GM18870 (cell line): ENCODE measurements around the gene NHLRC2.
A peak's percentile ranks its signal among the peaks of the same experiment; 100 is the strongest.

Experiments
- ATAC-seq: cut with Tn5 transposase; IDR thresholded peaks from one replicate; pipeline ENCODE4 v1.9.1; 2021; ENCODE audit warnings: moderate library complexity; ENCODE audit not compliant: unreplicated experiment

Gene NHLRC2

DNA sequence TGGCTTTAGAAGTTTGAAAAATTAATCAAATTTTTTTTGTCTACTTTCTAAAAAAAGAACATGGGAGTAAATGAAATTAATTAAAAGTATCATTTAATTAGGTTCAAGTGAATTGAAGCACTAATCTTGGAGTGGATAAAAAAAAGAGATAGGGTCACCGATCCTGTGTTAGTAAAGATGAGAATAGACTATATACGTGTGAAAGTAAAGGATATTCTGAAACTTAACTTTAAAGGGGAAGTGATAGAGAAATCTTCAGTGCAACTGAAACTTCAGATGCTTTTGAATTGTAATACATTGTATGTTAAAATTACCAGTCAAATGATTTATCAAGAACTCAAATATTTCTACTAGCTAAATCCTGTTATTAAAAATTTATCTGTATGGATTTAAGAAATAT lies 4.8 kb downstream of the NHLRC2 start:
- ATAC-seq, result no peak

GRCh38 chr10:113865901-113866300 lies 11.4 kb downstream of the NHLRC2 start:
- no peak for ATAC-seq

DNA sequence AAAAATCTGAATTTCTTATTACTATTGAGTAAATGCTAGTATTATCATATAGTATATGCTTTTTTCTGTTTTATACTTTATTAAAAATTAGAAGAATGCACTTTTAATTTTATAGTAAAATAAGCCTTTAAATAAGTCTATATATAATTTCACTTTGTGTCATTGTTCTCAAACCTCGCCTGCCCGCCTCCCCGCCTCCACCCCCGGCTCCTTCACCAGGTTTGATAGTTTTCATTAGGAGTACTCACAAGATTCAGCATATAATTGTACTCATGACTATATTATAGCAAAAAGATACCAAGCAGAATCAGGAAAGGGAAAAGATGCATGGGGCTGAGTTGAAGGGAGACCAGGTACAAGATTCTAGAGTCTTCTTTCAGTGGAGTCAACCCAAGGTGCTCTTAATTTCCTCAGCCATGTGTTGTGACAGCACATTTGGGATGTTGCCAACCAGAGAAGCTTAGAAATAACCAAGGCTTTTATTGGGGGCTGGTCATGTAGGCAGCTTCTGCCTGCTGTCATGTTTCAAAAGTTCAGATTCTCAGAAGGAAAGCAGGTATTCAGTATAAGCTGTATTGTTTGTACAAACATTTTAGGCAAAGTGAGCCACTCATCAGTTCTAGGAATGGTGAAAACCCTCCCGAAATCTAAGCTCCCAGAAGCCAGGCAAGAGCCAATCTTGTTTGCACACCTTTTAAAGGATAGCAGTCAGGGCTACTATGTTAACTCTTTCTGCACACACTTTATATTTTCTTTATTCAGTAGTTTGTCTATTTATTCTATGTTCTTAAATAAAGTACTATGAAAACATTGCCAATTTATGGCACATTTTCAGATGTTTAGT lies 12.3 kb downstream of the NHLRC2 start:
- no peak for ATAC-seq

- no peak for ATAC-seq
Measured at GRCh38 chr10:113867904-113868303, 13.4 kb downstream of the NHLRC2 start.

GRCh38 chr10:113869789-113870188 lies 15.3 kb downstream of the NHLRC2 start:
- ATAC-seq, result no peak

DNA sequence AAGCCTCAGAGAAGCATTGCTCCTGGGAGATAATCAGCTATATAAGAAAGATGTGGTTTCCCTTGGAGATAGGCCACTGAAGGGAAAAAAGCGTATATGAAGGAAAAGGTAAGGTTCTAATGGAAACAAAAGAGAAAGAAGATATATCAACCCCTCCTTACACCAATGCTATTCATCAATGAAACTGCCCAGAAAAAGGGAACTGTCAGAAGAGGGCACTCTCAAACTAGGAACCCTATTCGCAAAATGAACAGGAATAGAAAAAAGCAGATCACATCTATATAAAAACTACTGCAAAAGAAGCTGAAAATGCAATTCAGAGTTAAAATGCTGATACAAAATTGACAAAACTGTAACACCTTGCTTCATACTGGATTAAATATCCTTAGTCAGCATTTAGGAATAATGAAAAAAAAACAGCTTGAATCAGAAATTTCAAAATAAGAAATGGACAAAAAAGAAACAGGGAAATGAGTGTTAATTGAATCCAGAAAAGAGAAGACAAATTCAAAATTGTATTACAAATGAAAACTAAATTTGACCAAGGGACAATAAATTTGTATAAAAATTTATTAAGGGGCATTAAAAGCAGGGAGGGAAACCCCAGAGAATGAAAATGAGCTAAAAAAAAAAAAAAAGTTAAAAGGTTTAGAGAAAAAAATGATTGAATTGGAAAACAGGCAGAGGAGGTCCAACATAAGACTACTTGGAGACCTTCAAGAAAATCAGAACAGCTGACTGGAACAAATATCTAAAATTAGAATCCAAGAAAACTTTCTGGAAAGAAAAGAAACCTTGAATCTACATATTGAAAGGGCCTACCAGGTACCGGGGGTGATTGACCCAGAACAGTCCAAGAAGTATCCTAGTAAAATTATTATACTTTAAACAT lies 17.9 kb downstream of the NHLRC2 start:
- no peak for ATAC-seq

DNA sequence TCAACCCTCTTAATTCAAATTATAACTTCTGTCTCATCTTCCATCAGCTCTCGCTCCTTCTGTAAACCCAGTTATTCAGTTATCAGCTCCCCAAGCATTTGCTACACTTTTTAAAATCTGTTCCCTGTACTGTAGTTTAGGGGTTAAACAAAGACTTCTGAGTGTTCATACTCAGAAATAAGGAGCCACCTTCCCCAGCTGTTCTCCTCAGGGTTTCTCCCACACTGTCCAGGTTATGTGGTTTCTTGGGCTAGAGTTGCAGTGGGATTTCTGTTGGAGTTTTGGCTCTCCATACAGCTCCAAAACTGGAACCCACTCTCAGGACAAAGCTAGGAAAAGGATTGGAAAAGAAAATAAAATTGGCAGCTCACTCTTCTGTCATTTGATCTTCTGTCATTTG lies 20.8 kb downstream of the NHLRC2 start:
- ATAC-seq, result no peak

GRCh38 chr10:113876461-113876860 lies 22.0 kb downstream of the NHLRC2 start:
- no peak for ATAC-seq

GRCh38 chr10:113879691-113880090 lies 25.2 kb downstream of the NHLRC2 start:
- ATAC-seq, result peak; percentile 86

GRCh38 chr10:113880236-113880635 lies 25.8 kb downstream of the NHLRC2 start:
- no peak for ATAC-seq

GRCh38 chr10:113882240-113882639 lies 27.8 kb downstream of the NHLRC2 start:
- ATAC-seq, result no peak

GRCh38 chr10:113889911-113890310 lies 35.5 kb downstream of the NHLRC2 start:
- ATAC-seq, result no peak

- ATAC-seq, result no peak
Measured at GRCh38 chr10:113890769-113891168, 36.3 kb downstream of the NHLRC2 start.

GRCh38 chr10:113891476-113891875 lies 37.0 kb downstream of the NHLRC2 start:
- ATAC-seq, result no peak

DNA sequence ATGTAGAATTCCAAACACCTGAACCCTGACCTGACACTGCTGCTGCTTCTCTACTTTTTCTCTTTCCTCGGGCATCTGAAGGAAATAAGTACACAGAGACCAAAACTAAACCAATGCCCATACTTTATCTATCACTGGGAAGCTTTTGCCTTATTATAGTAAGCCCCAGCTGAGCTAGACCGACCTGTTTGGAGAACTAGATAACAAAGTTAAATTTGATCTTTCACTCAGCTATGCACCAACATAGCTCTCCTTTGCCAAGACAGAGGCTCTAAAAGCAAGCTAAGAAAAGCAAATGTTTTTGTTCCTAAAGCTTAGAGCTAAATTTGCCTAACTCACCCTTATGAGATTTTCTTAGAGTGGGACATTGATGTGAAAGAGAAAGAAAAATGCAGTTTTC lies 39.1 kb downstream of the NHLRC2 start:
- ATAC-seq, result no peak

DNA sequence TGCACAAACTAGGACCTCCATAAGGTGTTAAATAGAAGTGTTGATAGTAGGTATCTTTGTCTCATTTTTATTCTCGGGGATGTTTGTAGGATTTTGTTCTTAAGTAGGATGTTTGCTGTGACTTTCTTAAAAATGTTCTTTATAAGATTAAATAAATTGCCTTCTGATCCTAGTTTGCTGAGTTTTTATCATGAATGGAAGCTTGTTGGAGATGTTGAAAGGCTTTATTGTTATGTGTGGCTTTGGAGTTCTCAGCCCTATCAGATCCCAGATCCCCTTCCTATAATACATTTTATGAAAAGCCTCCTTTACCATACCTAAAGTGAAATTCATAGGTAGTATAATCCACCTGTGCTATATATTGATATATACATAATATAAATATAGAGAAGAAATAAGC lies 40.1 kb downstream of the NHLRC2 start:
- no peak for ATAC-seq

GRCh38 chr10:113895018-113895417 lies 40.6 kb downstream of the NHLRC2 start:
- ATAC-seq, result no peak

DNA sequence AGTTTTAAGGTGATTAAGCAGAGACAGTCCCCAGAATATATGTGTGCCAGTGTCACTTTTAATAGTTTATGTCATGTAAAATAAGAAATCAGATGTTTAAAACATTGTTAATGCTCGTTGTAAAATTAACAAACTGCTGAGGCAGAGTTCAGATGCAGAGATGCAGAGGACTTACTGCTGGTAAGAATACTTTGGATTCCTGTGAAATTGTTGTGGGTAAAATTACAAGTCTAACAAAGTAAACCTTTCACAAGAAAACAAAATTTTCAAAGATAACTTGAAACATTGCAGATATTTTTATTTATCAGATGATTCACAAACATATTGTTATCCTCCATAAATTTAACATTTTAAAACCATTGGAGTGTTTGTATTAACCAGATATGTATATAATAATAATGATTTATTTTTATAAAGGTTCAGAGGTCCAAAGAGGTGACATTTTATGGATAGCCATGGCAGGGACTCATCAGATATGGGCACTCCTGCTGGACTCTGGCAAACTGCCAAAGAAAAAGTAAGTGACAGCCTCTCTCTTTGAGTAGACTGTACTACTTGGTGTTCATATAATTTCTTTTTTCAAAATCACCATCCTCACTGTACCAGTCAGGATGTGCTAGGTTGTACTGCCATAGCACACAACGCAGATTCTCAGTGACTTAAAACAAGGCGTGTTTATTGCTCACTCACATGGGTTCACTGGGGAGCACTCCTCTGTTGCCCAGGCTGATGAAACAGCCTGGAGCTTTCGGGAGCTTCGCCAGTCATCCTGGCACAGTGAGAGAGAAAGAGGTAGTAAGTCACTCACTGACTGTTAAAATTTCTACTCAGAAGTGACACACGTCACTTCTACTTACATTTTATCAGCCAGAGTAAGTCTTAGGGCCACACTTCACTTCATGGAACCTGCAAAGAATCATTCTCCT lies 43.5 kb downstream of the NHLRC2 start:
- no peak for ATAC-seq

DNA sequence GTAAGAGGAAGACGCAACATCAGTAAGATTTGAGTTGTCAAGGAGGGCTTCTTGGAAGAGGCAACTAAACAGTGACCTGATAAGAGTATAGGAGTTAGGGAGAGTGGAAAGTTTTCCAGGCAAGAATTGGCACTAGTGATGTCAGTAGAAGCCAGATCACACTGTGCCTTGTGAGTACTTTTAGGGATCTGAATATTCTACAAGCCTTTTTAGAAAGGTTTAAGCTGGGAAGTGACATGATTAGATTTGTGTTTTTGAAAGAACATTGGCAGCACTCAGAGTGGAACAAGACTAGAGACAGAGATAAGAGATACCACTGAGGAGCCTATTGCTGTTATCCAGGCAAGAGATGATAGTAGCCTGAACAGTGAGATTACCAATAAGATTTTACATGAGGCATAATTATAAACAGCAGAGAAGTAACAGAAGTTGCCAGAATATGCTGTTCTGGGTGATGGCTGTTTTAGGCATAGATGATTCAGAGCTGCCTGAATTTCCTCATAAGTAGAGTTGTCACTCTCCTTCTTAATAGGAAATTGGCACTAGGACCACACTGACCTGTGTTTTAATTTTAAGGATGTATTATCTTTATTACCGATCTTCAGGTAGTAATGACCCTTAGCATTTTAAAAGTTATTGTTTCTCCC lies 45.6 kb downstream of the NHLRC2 start:
- ATAC-seq, result no peak

DNA sequence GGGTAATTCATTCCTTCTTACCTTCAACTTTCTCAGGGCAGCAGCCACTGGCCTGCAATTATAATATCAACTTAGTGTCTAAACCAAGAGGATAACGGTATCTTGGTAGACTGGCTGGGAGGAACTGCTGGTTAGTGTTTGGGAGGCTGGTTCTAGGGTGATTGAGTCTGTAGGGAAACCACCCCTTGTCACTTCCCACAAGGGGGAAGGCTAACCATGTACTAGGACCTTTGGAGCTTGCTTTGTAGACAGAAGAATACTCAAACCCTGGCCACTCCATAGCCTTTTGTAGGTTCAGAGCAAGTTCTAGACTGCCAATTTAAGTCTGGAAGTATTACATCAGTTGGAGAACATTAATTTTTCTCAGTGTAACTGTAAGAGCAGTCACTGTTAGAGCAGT lies 51.3 kb downstream of the NHLRC2 start:
- ATAC-seq, result no peak
